ENCODE results near the gene SNX27. TPM values are rescaled to one million over a fixed set of nuclear protein-coding genes. Genes with fewer than 3 reads are reported as not detected.
"Not testable (repeated sequence)": the region's sequence is repeated elsewhere in the genome, so short reads cannot be mapped to it uniquely, and the experiment has no call there.

Gene SNX27
- total RNA-seq, 1 donor from 2014 or later: 15.6 TPM

DNA sequence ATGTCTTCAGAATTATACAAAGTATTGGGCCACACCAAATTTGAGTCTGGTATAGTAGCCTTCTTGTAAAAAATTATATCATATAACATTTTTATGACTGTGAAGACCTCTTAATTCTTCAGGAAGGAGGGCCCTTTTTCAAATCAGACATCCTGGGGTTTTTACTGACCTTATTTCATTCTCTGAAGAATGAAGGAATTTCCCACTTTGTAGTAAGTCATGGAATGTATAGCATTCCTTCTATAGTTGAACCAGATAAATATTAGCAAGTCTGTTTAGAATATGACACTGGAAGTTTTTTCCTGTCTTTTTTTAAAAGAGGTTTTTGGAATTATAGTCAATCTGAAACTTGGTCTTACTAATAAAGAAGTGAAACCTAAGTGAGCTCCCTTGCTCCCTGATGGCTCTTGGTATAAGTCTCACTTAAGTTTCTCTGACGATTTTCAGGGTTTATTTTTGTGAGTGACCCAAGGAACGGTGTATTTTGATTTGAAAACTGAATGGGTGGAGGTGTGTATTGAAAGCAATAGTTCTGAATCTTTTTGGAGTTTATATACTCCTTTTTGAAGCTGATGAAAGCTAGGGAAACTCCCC lies 23.7 kb downstream of the SNX27 start:
- ATAC-seq (no peak), DNase-seq (ENCODE audit: low spot score) (no peak)

GRCh38 chr1:151638074-151638775 lies 26.4 kb downstream of the SNX27 start:
- DNase-seq (ENCODE audit: low spot score): no peak
- peak; percentile 22 for ATAC-seq

DNA sequence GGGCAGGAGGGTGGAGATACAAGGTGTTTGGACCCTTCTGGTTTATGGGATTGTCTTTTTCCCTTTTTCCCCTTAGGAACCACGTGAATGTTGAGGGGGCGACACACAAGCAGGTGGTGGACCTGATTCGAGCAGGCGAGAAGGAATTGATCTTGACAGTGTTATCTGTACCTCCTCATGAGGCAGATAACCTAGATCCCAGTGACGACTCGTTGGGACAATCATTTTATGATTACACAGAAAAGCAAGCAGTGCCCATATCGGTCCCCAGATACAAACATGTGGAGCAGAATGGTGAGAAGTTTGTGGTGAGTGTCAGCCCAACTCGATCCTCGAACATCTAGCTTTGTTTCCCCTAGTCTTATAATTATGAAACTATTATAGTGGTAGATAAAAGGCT lies 27.0 kb downstream of the SNX27 start:
- DNase-seq (ENCODE audit: low spot score) (no peak), ATAC-seq (peak; percentile 27)

GRCh38 chr1:151639466-151639865 lies 27.6 kb downstream of the SNX27 start:
- ATAC-seq: peak; percentile 77
- no peak for DNase-seq (ENCODE audit: low spot score)

DNA sequence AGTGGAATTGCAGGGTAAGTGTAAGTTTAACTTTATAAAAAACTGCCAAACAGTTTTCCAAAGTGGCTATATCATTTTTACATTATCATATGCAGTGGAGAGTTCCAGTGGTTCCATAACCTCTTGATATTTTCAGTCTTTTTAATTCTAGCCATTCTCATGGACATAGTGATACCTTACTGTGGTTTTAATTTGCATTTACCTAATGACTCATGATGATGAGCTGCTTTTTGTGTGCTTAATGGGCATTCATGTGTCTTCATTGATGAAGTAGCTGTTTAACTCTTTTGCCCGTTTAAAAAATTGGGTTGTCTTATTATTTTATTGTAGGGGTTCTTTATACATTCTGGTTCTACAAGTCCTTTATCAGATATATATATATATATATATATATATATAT lies 29.4 kb downstream of the SNX27 start:
- no peak for ATAC-seq

DNA sequence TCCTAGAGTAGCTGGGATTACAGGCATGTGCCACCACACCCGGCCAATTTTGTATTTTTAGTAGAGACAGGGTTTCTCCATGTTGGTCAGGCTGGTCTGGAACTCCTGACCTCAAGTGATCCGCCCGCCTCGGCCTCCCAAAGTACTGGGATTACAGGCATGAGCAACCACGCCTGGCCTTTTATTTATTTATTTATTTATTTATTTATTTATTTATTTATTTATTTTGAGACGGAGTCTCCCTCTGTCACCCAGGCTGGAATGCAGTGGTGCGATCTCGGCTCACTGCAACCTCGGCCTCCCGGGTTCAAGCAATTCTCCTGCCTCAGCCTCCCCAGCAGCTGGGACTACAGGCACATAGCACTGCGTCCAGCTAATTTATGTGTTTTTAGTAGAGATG lies 31.2 kb downstream of the SNX27 start:
- not testable (repeated sequence) for ATAC-seq

More for the DNA sequence above, 29.4 kb downstream of the SNX27 start:
- no peak for DNase-seq (ENCODE audit: low spot score)

DNA sequence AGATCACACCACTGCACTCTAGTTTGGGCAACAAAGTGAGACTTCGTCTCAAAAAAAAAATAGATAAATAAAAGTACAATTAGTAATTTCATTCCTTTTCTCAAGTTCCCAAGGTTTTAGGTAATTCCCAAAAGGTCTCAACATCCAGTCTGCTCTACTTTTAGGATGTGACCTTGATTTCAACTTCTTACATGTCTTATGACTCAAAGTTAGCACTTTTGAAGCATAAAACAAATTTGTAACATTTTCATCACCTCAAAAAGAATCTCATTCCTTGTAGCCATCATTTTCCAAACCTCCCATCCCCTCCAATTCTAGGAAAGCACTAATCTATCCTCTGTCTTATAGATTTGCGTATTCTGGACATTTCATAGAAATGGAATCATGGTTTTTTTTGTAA lies 32.2 kb downstream of the SNX27 start:
- DNase-seq (ENCODE audit: low spot score): no peak
- no peak for ATAC-seq

More for the DNA sequence above, 31.2 kb downstream of the SNX27 start:
- not testable (repeated sequence) for DNase-seq (ENCODE audit: low spot score)

- DNase-seq (ENCODE audit: low spot score) (no peak), ATAC-seq (no peak)
Measured at GRCh38 chr1:151653397-151653796, 41.5 kb downstream of the SNX27 start.

GRCh38 chr1:151655371-151655770 lies 43.5 kb downstream of the SNX27 start:
- ATAC-seq: peak; percentile 50
- no peak for DNase-seq (ENCODE audit: low spot score)

DNA sequence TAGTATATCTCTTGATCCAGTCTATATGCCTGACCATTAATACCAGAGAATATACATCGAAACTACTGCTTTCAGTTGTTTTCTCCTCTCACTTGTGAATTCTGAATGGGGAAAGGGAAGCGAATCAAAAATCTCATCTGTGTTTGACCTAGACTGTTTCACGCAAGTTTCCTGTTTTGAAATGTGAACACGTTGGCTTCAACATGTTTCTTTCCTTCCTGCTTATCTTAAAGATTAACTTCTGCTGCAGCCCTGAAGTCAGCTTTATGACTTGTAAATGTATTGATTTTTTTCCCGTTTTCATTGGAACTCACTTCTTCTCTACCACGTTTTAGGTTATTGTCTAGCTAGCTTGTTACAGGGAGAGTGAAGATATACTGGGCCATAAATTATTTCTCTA lies 49.9 kb downstream of the SNX27 start:
- no peak for DNase-seq (ENCODE audit: low spot score)

DNA sequence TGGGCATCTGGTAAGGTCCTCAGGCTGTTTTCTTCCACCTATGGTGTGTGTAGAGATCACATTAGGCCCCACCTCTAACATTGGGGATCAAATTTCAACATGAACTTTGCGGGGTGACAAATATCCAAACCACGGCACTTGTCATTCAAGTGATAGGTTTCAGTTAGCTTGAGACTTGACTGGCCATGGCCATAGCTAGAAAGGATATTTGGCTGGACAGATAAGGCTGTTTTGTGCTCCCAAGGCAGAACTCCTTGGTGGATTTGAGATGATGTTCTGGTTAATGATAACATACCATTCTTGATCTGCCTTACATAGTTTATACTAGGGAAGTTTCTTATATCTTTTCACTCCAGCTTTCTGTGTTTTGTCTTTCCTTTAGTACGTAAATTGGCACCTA lies 56.2 kb downstream of the SNX27 start:
- ATAC-seq: no peak
- DNase-seq (ENCODE audit: low spot score): no peak

More for the DNA sequence above, 49.9 kb downstream of the SNX27 start:
- peak; percentile 15 for ATAC-seq

- not testable (repeated sequence) for ATAC-seq
Measured at GRCh38 chr1:151670036-151670675, 58.3 kb downstream of the SNX27 start.

GRCh38 chr1:151673407-151673806 lies 61.6 kb downstream of the SNX27 start:
- DNase-seq (ENCODE audit: low spot score) (no peak), ATAC-seq (no peak)

More at GRCh38 chr1:151670036-151670675, 58.3 kb downstream of the SNX27 start:
- DNase-seq (ENCODE audit: low spot score): not testable (repeated sequence)

GRCh38 chr1:151680391-151680790 lies 68.5 kb downstream of the SNX27 start:
- no peak for DNase-seq (ENCODE audit: low spot score)
- ATAC-seq: no peak

DNA sequence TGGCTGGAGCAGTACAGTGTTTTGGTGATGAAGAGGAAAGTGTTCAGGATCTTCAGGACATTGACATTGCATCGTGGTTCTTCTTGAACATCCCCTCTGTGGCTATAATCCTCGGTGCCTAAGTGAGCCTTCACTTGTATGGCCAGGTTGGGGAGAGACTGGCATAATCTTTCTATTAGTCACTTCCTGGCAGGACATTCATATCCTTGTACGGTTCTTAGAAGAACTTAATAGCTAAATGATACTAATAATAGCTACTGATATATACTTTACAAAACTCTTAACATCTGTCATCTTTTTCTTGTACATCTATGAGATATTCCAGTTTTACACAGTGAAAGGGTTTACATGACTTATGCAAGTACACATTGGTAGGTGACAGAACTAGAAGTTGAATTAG lies 69.0 kb downstream of the SNX27 start:
- DNase-seq (ENCODE audit: low spot score) (no peak), ATAC-seq (no peak)

DNA sequence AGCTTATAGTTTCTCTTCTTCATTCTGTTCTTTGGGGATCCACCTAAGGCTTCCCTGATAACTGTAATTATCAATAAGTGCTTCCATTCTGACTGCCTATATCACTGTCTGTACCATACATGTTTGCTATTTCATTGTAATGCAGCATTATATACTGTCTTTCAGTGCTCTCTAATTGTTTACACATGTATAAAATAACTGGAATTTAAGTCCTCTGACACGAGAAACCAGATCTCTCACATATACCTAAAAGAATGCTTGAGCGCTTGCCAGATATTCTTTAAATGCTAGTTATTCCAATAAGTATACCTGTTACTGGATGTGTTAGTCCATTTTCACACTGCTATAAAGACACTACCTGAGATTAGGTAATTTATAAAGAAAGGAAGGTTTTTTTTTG lies 70.1 kb downstream of the SNX27 start:
- DNase-seq (ENCODE audit: low spot score) (no peak), ATAC-seq (no peak)

GRCh38 chr1:151682901-151683300 lies 71.1 kb downstream of the SNX27 start:
- not testable (repeated sequence) for DNase-seq (ENCODE audit: low spot score); ATAC-seq

DNA sequence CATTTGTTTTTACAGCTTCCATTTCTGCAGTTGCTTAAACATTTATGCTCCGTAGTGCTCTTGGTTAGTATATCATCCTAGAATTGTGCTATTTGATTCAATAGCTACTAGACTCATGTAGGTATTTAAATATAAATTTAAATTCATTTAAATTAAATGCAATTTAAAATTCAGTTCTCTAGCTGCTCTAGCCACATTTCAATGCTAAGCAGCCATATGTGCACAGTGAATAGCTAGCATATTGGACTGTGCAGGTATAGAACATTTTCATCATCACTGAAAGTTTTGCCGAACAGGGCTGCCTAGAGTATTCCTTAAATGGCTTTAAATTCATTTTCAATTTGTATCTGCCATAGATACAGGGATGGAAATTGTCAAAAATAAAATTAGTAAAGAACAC lies 72.3 kb downstream of the SNX27 start:
- ATAC-seq (no peak), DNase-seq (ENCODE audit: low spot score) (no peak)

DNA sequence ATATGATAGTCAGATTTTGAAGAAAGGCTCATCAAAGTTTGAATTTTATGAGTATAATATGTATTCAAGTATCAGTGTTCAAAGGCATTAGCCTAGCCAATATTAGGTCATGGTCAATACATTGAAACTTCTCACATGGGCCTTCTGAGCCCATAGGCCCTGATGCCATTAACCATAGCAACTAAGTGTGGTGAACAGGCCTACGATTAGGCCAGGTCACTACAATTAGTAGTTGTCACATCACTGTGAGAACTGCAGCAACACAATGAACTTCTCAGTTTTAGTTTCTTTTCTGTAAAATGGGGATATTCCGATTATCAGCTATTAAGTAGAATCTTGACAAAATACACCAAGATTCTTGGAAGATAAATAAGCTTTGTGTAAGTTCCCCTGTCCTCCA lies 74.7 kb downstream of the SNX27 start:
- DNase-seq (ENCODE audit: low spot score): no peak
- no peak for ATAC-seq

GRCh38 chr1:151689494-151689893 lies 77.6 kb downstream of the SNX27 start:
- DNase-seq (ENCODE audit: low spot score) (no peak), ATAC-seq (no peak)

GRCh38 chr1:151692226-151692625 lies 80.4 kb downstream of the SNX27 start:
- DNase-seq (ENCODE audit: low spot score) (no peak), ATAC-seq (no peak)

DNA sequence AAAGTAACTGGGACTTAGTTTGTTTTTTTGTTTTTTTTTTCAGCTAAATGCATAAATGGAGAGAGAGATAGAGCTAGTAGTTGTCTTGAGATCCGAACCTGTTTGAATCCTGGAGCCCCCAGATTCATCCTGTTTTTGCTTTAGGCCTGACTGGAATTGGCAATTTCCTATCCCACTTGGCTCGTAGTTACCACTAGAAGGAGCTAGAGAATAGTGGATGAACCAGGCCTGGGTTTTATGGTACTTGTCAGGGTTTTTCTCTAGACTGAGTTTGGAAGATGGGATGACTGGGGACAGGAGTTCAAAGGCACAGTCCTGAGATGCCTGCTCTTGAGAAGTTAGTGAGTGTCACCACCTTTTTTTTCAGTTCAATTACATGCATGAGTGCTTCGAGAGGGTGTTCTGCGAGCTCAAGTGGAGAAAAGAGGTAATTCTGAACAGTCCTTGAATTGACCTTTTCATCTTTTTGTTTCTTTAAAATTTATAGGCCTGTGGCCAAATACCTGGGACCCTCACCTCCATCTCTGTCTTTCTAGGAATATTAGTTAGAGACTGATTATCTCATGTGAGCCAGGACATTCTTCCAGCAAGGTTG lies 81.3 kb downstream of the SNX27 start:
- peak; percentile 75 for ATAC-seq
- no peak for DNase-seq (ENCODE audit: low spot score)

All from left lobe of liver (tissue), 2 donors.